CD8-positive, alpha-beta memory T cell (primary cell): ENCODE data around the gene SLC22A23. TPM values are rescaled to one million over a fixed set of nuclear protein-coding genes. Genes with fewer than 3 reads are reported as not detected.
A peak's percentile ranks its signal among the peaks of the same experiment; 100 is the strongest.

ENCODE experiments used
- CTCF ChIA-PET: fragments of 350-600 bp; sonication (Branson Sonifier 250); formaldehyde crosslinking; loops from one replicate; lab custom pipeline; 2021; ENCODE audit warnings: antibody characterized with exemption; lab: Charles Lee
- POLR2A ChIA-PET: fragments of 350-600 bp; sonication (Branson Sonifier 250); formaldehyde crosslinking; loops from one replicate; lab custom pipeline; 2021; ENCODE audit warnings: antibody characterized with exemption; lab: Charles Lee
- DNase-seq, 5 donors: peaks; one replicate each; pipeline versions ENCODE4 v3.0.0 to v3.0.0-alpha.2; 2020 to 2022; ENCODE audit warnings: mixed read lengths in 1 of 5
- H3K27ac ChIP-seq: one replicate; pipeline ENCODE4 v1.7.0; 2013; ENCODE audit warnings: low read depth, mild to moderate bottlenecking, low read length, moderate library complexity
- H3K27me3 ChIP-seq: 2 replicates; pipeline ENCODE4 v1.7.0; 2013; ENCODE audit warnings: low read length, mild to moderate bottlenecking; ENCODE audit not compliant: insufficient read depth, poor library complexity, severe bottlenecking
- H3K36me3 ChIP-seq: 2 replicates; pipeline ENCODE4 v1.7.0; 2013; ENCODE audit warnings: mild to moderate bottlenecking, low read length, moderate library complexity; ENCODE audit not compliant: insufficient read depth
- H3K4me1 ChIP-seq: 2 replicates; pipeline ENCODE4 v1.7.0; 2013; ENCODE audit warnings: mild to moderate bottlenecking, low read length, moderate library complexity; ENCODE audit not compliant: insufficient read depth
- H3K4me3 ChIP-seq: 2 replicates; pipeline ENCODE4 v1.7.0; 2013; ENCODE audit warnings: mild to moderate bottlenecking, low read length
- H3K9me3 ChIP-seq: 2 replicates; pipeline ENCODE4 v1.7.0; 2013; ENCODE audit warnings: mild to moderate bottlenecking, low read length
- H3K27ac Mint-ChIP-seq, 8 donors: one replicate each; pipeline ENCODE4 v1.8.0; 2020 to 2021; ENCODE audit warnings: mixed read lengths in 8 of 8, mild to moderate bottlenecking in 6 of 8, inconsistent platforms in 3 of 8, moderate library complexity in 3 of 8
- H3K27me3 Mint-ChIP-seq, 2 donors: one replicate each; pipeline ENCODE4 v1.8.0; 2020 to 2021; ENCODE audit warnings: mixed read lengths in 2 of 2, mild to moderate bottlenecking in 1 of 2, moderate library complexity in 1 of 2
- H3K36me3 Mint-ChIP-seq, 3 donors: one replicate each; pipeline ENCODE4 v1.8.0; 2020 to 2021; ENCODE audit warnings: mixed read lengths in 3 of 3, inconsistent platforms in 1 of 3, mild to moderate bottlenecking in 1 of 3
- H3K4me1 Mint-ChIP-seq, 3 donors: one replicate each; pipeline ENCODE4 v1.8.0; 2020 to 2021; ENCODE audit warnings: mixed read lengths in 3 of 3, inconsistent platforms in 1 of 3, mild to moderate bottlenecking in 1 of 3
- H3K4me3 Mint-ChIP-seq, 7 donors: one replicate each; pipeline ENCODE4 v1.8.0; 2020 to 2021; ENCODE audit warnings: mixed read lengths in 7 of 7, mild to moderate bottlenecking in 6 of 7, moderate library complexity in 4 of 7, inconsistent platforms in 2 of 7
- H3K9me3 Mint-ChIP-seq, 5 donors: one replicate each; pipeline ENCODE4 v1.8.0; 2020 to 2022; ENCODE audit warnings: mixed read lengths in 5 of 5, mild to moderate bottlenecking in 3 of 5, moderate library complexity in 2 of 5, inconsistent platforms in 1 of 5
- polyA plus RNA-seq: library from polyadenylated mRNA; unstranded; fragments of 300-500 nt; fragmentation: Illumina TruSeq; gene quantifications from one replicate; pipeline ENCODE4 v1.2.3, GENCODE V29; 2021
- total RNA-seq, 2 experiments: library from RNA; stranded (reverse); gene quantifications; one replicate each; pipeline ENCODE4 v1.2.3, GENCODE V29; 2021

Gene SLC22A23
- total and polyA plus RNA-seq, 3 experiments from 2014 or later: 0.39 to 0.78 (median 0.47) TPM

GRCh38 chr6:3237761-3238662 lies 218.8 kb downstream of the SLC22A23 start:
- Mint-ChIP-seq H3K36me3 (peaks cover 0 to 3% (median 0%) of the 10 kb centered on the region in 3 donors), H3K27me3 (peaks cover 46 to 64% of the 10 kb centered on the region in 2 donors), H3K4me1 (no peaks in the 10 kb centered on the region), H3K27ac (peak overlapping the region in 1 of 8 donors; percentile 12), H3K9me3 (no peaks in the 10 kb centered on the region), H3K4me3 (no peak overlapping the region)
- Histone ChIP-seq H3K4me3 (no peak overlapping the region), H3K27me3 (peaks cover 7% of the 10 kb centered on the region), H3K36me3 (no peaks in the 10 kb centered on the region), H3K4me1 (no peaks in the 10 kb centered on the region), H3K9me3 (no peaks in the 10 kb centered on the region), H3K27ac (no peak overlapping the region)
- no peak for DNase-seq
- ChIA-PET CTCF (interaction anchor here (1.3 to 4.7 kb wide), 2 partner anchors 14 to 16 kb away, joined by 3 to 15 read pairs; no protein-coding TSS in a partner anchor), POLR2A (no interaction called here)

- H3K27me3 ChIP-seq: peaks cover 26% of the 10 kb centered on the region
- POLR2A ChIA-PET: no interaction called here
- CTCF ChIA-PET: interaction anchor here (1.1 to 4.7 kb wide), 2 partner anchors 14 to 16 kb away, joined by 3 to 15 read pairs; no protein-coding TSS in a partner anchor
- H3K36me3 ChIP-seq: no peaks in the 10 kb centered on the region
- H3K9me3 ChIP-seq: no peaks in the 10 kb centered on the region
- Mint-ChIP-seq H3K4me1 (peaks cover 10 to 11% (median 11%) of the 10 kb centered on the region in 3 donors), H3K27me3 (peaks cover 60 to 76% of the 10 kb centered on the region in 2 donors), H3K36me3 (no peaks in the 10 kb centered on the region), H3K27ac (no peak overlapping the region), H3K4me3 (no peak overlapping the region), H3K9me3 (peaks cover 0 to under 1% (median 0%) of the 10 kb centered on the region in 5 donors)
- no peak overlapping the region for H3K4me3 ChIP-seq
- no peak for DNase-seq
- H3K4me1 ChIP-seq: peaks cover 14% of the 10 kb centered on the region
- no peak overlapping the region for H3K27ac ChIP-seq
These were observed 220.8 kb downstream of the SLC22A23 start for GRCh38 chr6:3236005-3236404.

- CTCF ChIA-PET: interaction anchor here (1.1 to 4.7 kb wide), 2 partner anchors 14 to 16 kb away, joined by 3 to 15 read pairs; no protein-coding TSS in a partner anchor
- H3K4me3 Mint-ChIP-seq: no peak overlapping the region
These were observed 221.4 kb downstream of the SLC22A23 start for GRCh38 chr6:3235486-3235885.

GRCh38 chr6:3233904-3234303 lies 222.9 kb downstream of the SLC22A23 start:
- Histone ChIP-seq H3K9me3 (no peaks in the 10 kb centered on the region), H3K27me3 (peaks cover 47% of the 10 kb centered on the region), H3K4me1 (peaks cover 33% of the 10 kb centered on the region), H3K36me3 (no peaks in the 10 kb centered on the region), H3K4me3 (no peak overlapping the region), H3K27ac (no peak overlapping the region)
- peaks cover 29 to 31% (median 31%) of the 10 kb centered on the region in 3 donors for H3K4me1 Mint-ChIP-seq
- H3K9me3 Mint-ChIP-seq: peaks cover 0 to 2% (median 0%) of the 10 kb centered on the region in 5 donors
- DNase-seq: no peak
- no peaks in the 10 kb centered on the region for H3K36me3 Mint-ChIP-seq
- POLR2A ChIA-PET: no interaction called here
- H3K4me3 Mint-ChIP-seq: no peak overlapping the region
- H3K27me3 Mint-ChIP-seq: peaks cover 79 to 87% of the 10 kb centered on the region in 2 donors
- no peak overlapping the region for H3K27ac Mint-ChIP-seq
- CTCF ChIA-PET: interaction anchor here (1.1 to 4.7 kb wide), 2 partner anchors 18 to 108 kb away, joined by 3 to 15 read pairs; no protein-coding TSS in a partner anchor

More at GRCh38 chr6:3235486-3235885, 221.4 kb downstream of the SLC22A23 start:
- Mint-ChIP-seq H3K9me3 (peaks cover 0 to 1% (median 0%) of the 10 kb centered on the region in 5 donors), H3K27me3 (peaks cover 65 to 81% of the 10 kb centered on the region in 2 donors), H3K36me3 (no peaks in the 10 kb centered on the region), H3K27ac (no peak overlapping the region), H3K4me1 (peaks cover 15 to 16% (median 15%) of the 10 kb centered on the region in 3 donors)
- H3K4me3 ChIP-seq: no peak overlapping the region
- H3K27ac ChIP-seq: no peak overlapping the region
- no peak for DNase-seq
- peaks cover 18% of the 10 kb centered on the region for H3K4me1 ChIP-seq
- no peaks in the 10 kb centered on the region for H3K36me3 ChIP-seq
- peaks cover 31% of the 10 kb centered on the region for H3K27me3 ChIP-seq
- no peaks in the 10 kb centered on the region for H3K9me3 ChIP-seq
- POLR2A ChIA-PET: no interaction called here

- POLR2A ChIA-PET: no interaction called here
These were observed 223.5 kb downstream of the SLC22A23 start for GRCh38 chr6:3233321-3233720.

GRCh38 chr6:3232017-3232945 lies 224.6 kb downstream of the SLC22A23 start:
- Histone ChIP-seq H3K4me1 (peaks cover 48% of the 10 kb centered on the region), H3K9me3 (no peaks in the 10 kb centered on the region), H3K27me3 (peaks cover 61% of the 10 kb centered on the region), H3K4me3 (no peak overlapping the region), H3K36me3 (no peaks in the 10 kb centered on the region), H3K27ac (no peak overlapping the region)
- H3K36me3 Mint-ChIP-seq: no peaks in the 10 kb centered on the region
- no peak for DNase-seq
- H3K27me3 Mint-ChIP-seq: peaks cover 81 to 84% of the 10 kb centered on the region in 2 donors
- CTCF ChIA-PET: interaction anchor here (0.8 to 1.7 kb wide), 2 partner anchors 19 to 24 kb away, joined by 3 to 7 read pairs; no protein-coding TSS in a partner anchor
- H3K9me3 Mint-ChIP-seq: peaks cover 0 to 3% (median 0%) of the 10 kb centered on the region in 5 donors
- POLR2A ChIA-PET: no interaction called here
- H3K4me1 Mint-ChIP-seq: peaks cover 35 to 44% (median 43%) of the 10 kb centered on the region in 3 donors
- no peak overlapping the region for H3K27ac Mint-ChIP-seq
- H3K4me3 Mint-ChIP-seq: peak overlapping the region in 4 of 7 donors; percentile 9 to 48 (median 36)

More at GRCh38 chr6:3233321-3233720, 223.5 kb downstream of the SLC22A23 start:
- H3K27me3 Mint-ChIP-seq: peaks cover 78 to 86% of the 10 kb centered on the region in 2 donors
- no peak for DNase-seq
- no peaks in the 10 kb centered on the region for H3K36me3 Mint-ChIP-seq
- peaks cover 33 to 37% (median 35%) of the 10 kb centered on the region in 3 donors for H3K4me1 Mint-ChIP-seq
- Histone ChIP-seq H3K27ac (no peak overlapping the region), H3K4me3 (no peak overlapping the region), H3K4me1 (peaks cover 38% of the 10 kb centered on the region), H3K27me3 (peaks cover 51% of the 10 kb centered on the region), H3K36me3 (no peaks in the 10 kb centered on the region), H3K9me3 (no peaks in the 10 kb centered on the region)
- peaks cover 0 to 3% (median 0%) of the 10 kb centered on the region in 5 donors for H3K9me3 Mint-ChIP-seq
- H3K4me3 Mint-ChIP-seq: no peak overlapping the region
- no peak overlapping the region for H3K27ac Mint-ChIP-seq
- CTCF ChIA-PET: interaction anchor here (1.1 to 1.7 kb wide), 2 partner anchors 18 to 107 kb away, joined by 3 to 7 read pairs; no protein-coding TSS in a partner anchor
